ENCODE data around the gene ZNF22.

ZNF22 gene

DNA sequence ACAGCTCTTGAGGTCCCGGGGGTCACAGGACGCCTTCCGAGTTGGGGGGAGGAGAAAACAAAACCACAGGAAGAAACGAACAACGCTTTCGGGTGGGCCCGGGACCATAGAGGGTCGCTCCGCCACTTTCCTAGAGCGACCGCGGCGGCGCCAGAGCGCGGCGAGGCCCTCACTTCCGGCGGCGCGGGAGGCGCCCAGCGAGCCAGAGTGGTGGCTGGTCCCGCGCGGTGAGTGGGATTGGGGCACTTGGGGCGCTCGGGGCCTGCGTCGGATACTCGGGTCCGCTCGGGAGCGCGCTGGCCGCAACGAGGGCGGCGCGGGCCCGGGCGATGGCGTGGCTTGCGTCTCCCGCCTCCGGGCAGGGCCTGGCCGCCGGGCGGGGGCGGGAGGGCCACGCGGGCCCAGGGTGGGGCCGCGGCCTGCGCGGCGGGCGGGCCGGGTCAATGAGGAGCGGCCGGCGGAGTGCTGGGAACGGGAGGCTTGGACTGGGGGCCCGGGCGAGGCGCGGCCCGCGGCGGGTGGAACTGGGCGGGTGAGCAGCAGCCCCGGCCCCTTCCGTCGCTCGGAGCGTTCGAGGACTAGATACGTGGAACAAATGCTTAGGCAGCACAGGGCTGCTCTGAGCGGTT, at the start of gene ZNF22:
Gene ZNF22, plus strand, starts transcription at position 172 of the 629 bp plus-strand sequence. CDS start 2,446 bp downstream, outside the sequence.
- DNase-seq = peak in 38 of 51 donors; percentile 27 to 82 (median 67)

DNA sequence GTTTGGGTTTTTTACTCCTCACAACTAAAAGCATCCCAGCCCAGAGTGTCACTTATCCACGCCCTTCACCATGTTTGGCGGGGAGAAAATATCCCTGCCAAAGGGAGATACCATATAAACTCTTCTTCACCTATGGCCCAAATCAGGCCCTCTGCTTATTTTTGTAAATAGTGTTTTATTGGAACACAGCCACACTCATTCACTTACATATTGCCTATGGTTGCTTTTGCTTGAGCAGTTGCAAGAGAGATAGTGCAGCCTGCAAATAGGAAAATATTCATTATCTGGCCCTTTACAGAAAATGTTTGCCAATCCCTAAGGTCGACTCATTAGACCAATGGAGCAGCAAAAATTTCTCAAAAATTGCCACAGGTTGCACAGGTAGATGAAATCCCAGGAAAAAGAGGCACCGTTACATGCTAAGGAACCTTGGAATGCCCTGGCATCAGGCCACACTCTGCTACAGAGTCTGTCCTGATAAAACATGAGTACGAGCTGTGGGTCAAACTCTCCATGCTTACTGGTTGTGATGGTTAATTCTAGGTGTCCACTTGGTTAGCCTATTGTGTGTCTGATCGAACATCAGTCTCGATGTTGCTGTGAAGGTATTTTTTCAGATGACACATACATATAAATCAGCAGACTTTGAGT, 49.0 kb upstream of the ZNF22 start:
- no peak for DNase-seq

DNA sequence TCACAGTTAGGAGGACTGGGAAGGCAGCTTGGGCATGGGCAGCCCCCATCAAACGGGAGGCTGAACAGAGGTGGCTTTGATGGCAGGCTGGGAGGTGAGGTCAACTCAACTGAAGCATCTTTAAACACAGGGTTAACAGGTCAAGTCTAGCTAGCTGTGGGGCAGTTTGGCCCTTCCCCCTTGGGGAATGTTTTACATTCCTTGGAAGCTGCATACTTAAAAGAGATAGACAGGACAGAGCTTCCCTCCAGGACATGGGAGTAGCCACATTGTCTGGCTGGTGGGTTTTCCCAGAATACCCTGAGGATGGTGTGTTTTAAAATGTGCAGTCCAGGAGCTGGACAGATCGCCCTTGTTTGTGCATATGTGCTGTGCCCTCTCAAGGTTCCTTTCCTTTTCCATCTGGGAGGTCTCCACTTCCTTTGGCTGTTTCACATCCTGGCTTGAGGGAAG, 47.9 kb upstream of the ZNF22 start:
- DNase-seq = no peak

DNA sequence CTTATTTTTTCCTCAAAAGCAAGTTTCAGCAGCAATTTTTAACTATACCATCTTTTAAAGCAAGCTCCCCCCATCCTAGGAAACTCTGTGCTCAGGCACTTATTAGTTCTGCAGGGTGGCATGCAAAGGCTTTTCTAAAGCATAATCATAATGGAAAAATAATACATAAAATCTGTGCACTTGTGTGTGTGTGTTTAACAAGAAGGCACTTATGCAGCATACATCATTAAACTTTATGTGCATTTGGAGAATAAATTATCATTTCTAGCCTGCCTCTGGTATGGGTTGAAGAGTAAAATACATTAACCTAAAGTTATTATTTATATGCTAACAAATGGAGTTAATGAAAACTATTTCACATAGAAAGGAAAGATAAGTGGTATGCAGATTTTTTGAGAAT, 46.7 kb upstream of the ZNF22 start:
- DNase-seq = no peak

DNA sequence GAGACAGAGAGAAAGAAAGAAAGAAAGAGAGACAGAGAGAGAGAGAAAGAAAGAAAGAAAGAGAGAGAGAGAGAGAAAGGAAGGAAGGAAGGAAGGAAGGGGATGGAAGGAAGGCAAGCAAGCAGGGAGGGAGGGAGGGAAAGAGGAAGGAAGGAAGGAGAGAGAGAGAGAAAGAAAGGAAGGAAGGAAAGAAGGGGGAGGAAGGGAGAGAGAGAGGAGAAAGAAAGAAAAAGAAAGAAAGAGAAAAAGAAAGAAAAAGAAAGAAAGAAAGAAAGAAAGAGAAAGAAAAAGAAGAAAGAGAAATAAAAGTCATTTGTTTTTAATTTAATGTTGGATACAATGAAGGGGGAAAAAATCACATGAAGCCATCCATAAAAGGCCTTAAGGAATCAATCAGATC, 45.8 kb upstream of the ZNF22 start:
- DNase-seq = no peak

DNA sequence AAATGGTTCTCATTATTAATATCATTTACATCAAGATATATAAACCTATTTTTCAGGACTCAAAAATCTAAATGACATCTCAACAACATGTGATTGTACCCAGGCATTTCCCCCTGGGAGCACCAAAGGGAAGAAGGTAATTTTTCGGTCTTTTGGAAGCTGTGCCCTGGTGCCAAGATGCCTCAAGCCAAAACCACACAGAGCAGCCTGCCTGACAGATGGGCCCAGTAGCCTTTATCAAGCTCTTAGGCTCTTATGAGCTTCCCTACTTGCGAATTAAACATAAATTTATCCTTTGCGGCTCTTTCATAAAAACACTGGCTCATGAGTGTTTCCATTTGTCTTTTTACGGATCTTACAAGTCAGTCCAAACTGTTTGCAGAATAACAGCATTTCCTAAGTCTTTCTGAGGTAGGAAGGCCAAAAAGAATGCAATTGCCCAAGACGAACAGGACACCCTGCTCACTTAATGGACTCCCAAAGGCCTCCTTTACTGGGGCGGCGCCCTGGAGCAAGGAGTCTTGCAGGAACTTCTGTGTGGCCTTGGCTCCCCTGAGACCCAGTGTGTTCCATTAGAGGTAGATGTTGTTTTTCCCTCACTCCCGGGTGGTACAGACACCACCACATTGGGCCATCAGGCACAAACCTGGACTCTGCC, 45.2 kb upstream of the ZNF22 start:
- DNase-seq = no peak

DNA sequence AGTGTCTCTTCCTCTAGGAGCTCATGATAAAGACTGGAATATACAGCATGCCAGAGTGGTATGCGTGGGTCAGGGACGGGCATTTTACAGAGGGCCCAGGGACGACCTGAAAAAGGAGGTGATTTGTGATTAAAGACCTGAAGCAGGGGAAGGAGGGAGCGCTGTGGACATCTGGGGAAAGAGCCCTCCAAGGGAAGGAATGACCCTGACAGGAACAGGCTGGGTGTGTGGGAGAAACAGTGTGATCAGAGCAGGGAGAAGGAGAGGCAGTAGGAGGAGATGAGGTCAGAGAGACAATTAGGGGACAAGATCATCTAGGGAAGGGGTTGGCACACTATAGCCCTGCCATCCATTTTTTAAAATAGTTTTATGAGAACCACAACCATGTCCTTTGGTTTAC, 44.5 kb upstream of the ZNF22 start:
- no peak for DNase-seq

DNA sequence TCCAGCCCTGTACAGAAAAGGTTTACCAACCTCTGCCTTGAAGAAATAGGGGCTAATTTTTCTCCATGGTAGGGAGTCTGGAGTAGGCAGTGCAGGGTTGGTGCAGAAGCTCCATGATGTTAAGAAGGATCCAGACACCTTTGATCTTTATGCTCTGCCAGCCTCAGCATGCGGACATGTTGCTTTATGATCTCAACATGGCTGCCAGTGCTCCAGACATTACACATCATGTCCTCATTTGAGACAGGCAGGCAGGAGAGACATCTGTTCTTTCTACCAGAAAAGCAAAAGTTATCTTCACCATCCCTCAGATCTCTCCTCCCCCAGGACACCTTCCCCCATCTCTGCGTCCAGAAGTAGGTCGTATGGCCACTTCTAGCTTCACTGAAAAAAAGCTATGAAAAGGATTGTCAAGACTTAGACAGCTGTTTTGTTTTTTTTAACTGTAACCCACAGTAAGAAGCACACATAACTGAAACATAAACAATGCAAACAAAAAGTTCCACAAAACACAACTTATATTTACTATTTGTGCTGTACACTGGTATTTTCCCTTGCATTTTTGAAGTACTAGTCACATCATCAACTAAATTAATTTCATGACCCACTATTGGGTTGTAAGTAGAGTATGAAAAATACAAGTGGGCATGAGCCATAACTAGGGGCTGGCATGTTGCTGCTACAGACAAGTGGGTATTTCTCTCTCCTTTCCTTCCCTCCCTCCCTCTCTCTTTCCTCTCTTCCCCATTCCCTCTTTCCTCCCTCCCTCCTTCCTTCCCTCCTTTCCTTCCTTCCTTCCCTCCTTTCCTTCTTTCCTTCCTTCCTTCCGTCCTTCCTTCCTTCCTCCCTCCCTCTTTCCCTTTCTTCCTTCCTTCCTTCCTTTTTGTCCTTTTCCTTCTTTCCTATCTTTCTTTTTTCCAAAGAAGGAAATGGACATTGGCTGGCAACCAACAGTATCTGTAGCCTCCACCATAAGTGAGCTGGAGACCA, 43.7 kb upstream of the ZNF22 start:
- DNase-seq = no peak

DNA sequence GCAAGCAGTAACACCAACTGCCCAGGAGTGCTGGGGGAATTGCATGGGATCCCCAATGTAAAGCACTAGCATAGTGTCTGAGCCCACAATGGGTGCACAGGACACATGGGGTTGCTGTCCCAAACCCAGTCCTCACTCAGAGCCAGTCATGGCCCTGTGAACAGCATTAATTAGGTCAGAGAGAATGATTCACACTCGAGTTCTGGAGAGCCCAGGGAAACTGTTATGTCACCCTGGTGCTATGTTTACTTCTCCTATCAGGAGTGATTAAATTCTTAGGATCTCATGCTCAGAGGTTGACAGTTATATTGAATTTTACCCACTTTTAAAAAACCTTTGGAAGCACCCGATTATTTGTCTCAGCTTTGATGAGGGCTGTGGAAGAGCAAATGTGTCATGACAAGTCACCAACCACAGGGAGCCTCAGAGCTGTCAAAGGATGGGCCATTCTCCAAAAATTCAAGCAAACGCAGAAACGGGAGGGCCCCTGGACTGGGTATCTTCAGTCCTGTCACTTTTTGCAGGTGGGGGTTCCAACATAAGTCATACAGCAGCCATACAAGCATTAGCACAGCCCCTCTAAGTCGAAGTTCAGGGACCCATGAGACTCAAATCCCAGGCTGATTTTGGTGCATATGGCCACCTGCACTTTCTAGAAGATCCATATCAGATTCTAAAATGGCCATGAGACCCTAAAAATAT, 42.4 kb upstream of the ZNF22 start:
- DNase-seq = no peak

DNA sequence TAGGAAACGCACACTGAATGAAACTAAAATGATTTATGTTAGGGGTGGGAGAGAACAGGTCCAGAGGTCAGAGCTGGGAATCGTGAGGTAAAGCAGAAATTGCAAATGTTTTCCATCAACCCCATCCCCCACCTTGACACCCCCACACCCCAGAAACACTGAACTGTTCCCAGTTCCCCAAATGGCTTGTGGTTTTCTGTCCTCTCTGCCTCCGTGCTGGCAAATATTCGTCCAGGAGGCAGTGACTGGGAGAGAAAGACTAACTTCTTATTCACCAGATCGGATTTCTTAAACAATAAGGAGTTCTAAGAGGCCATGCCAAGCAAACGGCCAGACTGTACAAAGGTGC, 41.9 kb upstream of the ZNF22 start:
- no peak for DNase-seq

DNA sequence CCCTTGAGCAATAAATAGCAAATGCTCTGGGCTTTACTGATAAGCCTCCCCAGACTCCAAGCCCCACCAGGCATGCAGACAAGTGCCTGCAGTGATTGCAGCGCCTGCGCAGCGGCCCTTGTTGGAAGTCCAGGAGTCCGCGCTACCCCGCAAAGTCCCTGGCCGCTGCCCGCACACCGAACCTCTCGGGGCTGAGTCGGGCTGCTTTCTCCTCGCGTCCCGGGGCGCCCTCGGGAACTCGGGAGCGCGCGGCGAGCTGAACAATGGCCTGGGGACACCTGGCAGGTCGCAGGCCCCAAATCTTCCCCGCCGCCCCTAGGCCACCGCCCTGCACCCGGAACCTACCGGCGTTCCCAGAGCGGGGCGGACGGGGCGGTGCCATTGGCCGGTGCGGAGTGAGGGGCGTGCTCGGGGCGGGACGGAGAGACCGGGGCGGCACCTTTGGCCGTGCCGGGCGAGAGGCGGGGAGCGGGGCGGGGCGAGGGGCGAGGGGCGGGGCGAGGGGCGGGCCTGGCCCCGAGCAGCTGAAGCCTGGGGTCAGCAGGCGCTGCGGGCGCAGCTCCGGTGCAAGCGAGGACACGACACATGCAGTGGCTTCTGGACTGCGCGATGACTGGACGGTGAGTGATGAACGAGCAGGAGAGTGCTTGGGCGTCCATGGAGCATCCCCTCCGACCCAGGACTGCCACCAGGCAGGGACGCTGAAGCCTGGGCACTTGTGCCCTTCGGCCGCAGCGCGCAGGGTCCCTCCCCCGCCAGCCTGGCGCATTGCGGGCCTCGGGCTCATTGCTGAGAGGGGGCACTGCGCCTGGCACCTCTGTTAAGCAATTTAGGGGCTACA, 41.3 kb upstream of the ZNF22 start, which contains the start of gene RASSF4:
Gene RASSF4, plus strand, starts transcription at position 556 of the 841 bp plus-strand sequence. CDS start 10,401 bp downstream, outside the sequence.
- DNase-seq = peak in 50 of 51 donors; percentile 61 to 96 (median 89)

DNA sequence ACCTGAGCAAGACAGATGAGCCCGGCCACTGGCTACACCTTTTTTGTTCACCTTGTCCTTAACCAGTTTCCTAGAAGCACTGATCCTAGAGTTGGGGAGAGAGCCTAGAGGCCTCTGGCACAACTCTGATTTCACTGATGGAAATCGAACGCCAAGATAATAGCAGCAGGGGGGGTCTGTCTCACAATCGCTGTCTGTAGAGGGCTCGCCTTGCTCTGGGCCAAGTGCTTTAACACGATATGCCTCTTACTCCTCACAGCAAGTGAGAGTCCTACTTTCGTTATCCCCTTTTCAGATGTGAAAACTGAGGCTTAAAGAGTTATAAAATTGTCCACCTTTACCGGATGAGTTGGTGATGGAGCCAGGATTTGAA, 40.6 kb upstream of the ZNF22 start:
- DNase-seq = no peak

DNA sequence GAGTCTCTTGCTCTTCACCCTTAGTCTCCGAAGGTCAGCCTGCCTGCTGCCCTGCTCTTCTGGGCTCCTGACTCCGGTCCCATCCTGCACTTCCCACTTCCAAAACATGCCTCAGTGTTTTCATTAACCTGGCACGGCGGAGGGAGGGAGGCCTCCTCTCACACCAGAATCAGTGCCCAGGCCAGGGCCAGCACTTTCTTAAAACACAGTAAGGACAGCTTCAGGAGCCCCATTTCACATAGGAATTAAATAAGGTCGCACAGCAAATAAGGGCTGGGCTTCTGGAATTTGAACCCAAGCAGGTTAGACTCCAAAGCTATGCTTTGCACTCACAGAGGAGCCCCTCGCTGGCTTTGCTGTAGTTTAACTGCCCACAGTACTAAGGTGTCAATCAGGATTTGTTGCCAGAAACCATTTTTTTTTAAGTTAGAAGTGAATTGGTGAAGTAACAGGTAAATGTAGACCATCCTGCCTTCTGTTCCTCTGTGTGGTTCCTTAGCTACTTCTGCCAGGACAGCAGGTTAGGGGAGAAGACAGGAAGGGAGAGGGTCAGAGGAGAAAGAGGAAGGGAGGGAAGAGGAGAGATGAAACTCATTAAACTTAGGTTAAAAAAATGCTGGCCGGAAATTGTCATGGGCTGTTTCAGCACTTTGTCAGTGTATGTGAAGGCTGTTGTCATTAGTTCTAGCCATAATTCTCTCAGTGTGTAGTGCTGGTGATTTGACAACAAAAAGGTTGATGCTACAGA, 40.1 kb upstream of the ZNF22 start:
- no peak for DNase-seq

DNA sequence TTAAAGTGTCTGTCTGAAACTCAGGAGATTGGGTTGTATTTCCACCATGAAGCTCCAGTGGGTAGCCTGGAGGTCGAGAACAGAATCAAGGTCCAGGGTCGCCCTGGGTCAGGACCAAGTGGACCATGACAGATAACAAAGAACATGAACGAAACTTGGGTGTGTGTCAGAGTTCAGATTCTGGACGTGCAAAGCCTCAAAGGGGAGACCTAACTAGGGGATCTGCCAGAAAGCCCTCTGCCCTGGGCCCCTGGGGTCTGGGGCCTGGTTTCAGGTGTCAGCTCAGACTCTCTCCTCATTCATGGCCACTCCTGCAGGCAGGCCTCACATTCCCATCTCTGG, 39.5 kb upstream of the ZNF22 start:
- no peak for DNase-seq

DNA sequence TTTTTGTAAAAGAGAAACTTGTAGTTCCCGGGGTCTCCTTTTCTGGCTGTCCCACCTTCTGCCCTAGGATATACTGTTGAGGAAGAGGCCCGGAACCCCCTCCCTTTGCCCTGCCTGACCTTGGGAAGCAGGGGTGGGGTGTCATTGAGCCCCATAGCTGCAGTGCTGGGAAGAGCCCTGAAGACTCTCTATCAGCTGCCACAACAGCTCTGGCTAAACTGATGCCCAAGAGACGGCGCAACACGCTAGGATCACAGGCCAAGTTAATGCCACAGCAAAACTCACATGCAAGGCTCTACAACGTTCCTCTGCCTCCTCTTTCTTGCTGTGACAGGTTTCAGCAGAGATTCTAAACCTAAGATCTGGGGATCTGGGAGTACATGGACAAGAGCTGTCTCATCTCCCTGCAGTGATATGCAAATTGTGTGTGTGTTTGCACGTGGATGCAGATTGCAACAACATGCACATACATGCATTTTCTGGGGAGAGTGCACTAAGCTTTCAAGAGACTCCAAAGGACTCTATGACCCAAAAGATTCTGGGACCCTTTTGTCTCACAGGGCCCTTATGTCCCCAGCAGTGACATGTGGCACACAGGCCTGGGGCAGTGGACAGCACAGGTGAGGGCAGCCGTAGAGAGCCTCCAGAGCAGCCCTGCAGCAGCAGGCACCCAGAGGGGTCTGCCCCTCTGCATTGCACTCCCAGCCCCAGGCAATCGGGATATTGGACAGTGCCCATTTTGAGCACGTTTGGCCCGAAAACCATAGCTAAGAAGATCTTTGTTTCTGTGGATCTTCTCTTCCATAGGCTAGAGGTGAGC, 38.6 kb upstream of the ZNF22 start:
- no peak for DNase-seq

DNA sequence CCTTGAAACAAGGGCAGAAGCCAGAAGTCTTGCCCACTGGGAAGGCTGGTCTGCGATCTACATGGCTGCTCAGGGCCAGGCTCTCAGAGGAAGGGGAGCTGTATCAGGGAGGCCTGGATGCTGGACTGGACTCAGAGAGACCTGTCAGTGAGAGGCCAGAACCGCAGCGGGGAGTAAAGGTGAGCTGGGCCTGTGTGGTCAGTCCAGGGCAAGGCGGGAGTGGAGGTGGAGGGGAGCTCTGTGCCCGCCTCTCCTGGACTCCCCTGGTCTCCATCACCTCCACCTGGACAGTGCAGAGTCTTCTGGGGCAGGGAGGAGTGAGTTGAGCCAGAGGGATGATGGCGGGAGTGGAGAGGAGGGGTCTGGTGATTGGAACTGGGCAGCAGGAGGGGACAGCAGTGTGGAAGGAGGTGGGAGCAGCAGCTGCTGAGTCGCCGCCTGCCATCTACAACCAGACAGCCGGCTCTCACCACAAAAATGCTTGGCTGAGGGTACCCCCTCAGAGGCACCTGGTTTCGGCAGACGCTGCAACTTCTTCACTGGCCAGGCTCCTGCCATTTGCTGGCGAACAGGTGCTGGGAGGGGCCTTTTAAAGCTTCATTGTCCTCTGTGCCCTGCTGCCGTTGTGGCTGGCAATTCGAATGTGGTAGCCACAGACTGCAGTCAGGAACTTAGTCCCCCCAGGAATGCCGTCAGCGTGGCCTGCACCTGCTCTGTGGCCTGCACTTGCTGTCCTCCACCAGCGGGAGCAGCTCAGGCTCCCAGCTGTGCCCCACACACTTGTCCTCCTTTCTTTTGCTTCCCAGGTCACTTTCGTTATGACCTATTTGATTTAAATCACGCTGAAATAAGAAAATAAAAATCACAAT, 37.6 kb upstream of the ZNF22 start:
- DNase-seq = peak in 14 of 51 donors; percentile 34 to 88 (median 48)
